ENCODE data around the gene MANSC4. TPM values are rescaled to one million over a fixed set of nuclear protein-coding genes. Genes with fewer than 3 reads are reported as not detected.
A peak's percentile ranks its signal among the peaks of the same experiment; 100 is the strongest.

MANSC4 gene
- total and polyA plus RNA-seq, 10 of the 15 experiments (the other 5 are each of a cell fraction or from before 2014, with no cell fraction given), result 0.18 to 0.21 (median 0.19) TPM; not detected in 7

DNA sequence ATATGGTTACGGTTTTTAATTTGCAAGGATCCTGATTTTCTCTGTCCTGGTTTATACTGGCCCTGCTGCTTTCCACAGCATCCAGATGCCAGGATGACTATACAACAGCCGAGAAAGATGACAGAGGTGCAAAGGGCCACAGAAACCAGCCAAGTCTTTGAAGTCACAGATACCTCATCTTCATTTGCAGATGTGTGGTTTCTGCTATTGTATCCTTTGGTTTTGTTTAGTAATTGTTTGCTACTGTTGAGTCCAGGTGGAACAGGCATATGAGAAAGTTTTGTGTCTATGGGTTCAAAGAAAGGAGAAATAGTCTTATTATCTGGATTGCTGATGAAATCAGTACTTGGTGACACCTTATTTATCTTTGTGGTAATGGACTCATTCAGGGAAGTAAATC is 17.3 kb downstream of the MANSC4 start:
- H2AFZ ChIP-seq (ENCODE audit: control insufficient read depth, low read depth, low read length), result no peak overlapping the region
- intact Hi-C loops (cut with micrococcal nuclease; ENCODE audit: unreplicated experiment), result no loop called here
- no peak overlapping the region for H3K4me3 ChIP-seq
- ChIA-PET SMC1A (ENCODE audit: uncharacterized antibody, unreplicated experiment) (no interaction called here), POLR2A (no interaction called here), RAD21 (ENCODE audit: unreplicated experiment) (no interaction called here), CTCF (no interaction called here)
- ATAC-seq (peak; percentile 81), FAIRE-seq (no peak), DNase-seq (ENCODE audit: low read depth, low spot score) (no peak)
- no peaks in the 10 kb centered on the region for H3K36me3 ChIP-seq (ENCODE audit: control insufficient read depth in 2 of 2, insufficient read depth in 2 of 2, low read length in 1 of 2)
- in situ Hi-C loops (cut with MboI), result no loop called here
- H3K9ac ChIP-seq (ENCODE audit: control insufficient read depth, insufficient read depth, low read length), result no peak overlapping the region
- no peaks in the 10 kb centered on the region for H3K9me3 ChIP-seq (replicated peaks; ENCODE audit: control insufficient read depth, insufficient read depth, low read length)
- H3K27me3 ChIP-seq (replicated peaks in 1 of 2; ENCODE audit: control insufficient read depth in 2 of 2, insufficient read depth in 2 of 2, low read length in 1 of 2), result no peaks in the 10 kb centered on the region
- BruUV-seq (replicated peaks), result no TSS peak
- WGBS (ENCODE audit: insufficient coverage, insufficient replicate concordance, low lambda C conversion rate, missing lambda C conversion rate), result 61% methylated on average over 2 of the region's 2 CpGs
- no peak overlapping the region for H3K4me2 ChIP-seq (ENCODE audit: control insufficient read depth, insufficient read depth)
- no peak overlapping the region for H3K27ac ChIP-seq (ENCODE audit: control insufficient read depth, insufficient read depth)
- no peaks in the 10 kb centered on the region for H3K4me1 ChIP-seq (ENCODE audit: control insufficient read depth, insufficient read depth, low read length)
- H3K79me2 ChIP-seq (ENCODE audit: control insufficient read depth, insufficient read depth, low read length), result no peaks in the 10 kb centered on the region
- no peaks in the 10 kb centered on the region for H4K20me1 ChIP-seq (ENCODE audit: control insufficient read depth, insufficient read depth)
- TF ChIP-seq IKZF1 (conservative IDR thresholded peaks at IDR 0.05) (peak; percentile 45), CHD1 (IDR thresholded peaks at IDR 0.05; ENCODE audit: low read depth, low read length) (no peak), NFIC (IDR thresholded peaks at IDR 0.05; ENCODE audit: low read depth, low read length) (peak; percentile 66; the same call in 1 of the 2 replicates), CEBPB (IDR thresholded peaks at IDR 0.05; ENCODE audit: borderline replicate concordance in 1 of 2, low read depth in 2 of 2, low read length in 2 of 2) (no peak), NBN (IDR thresholded peaks at IDR 0.05) (no peak), BHLHE40 (IDR thresholded peaks at IDR 0.05; ENCODE audit: borderline replicate concordance in 1 of 2, low read depth in 2 of 2, low read length in 1 of 2) (no peak), DPF2 (IDR thresholded peaks at IDR 0.05) (no peak), HDAC6 (IDR thresholded peaks at IDR 0.05; ENCODE audit: unreplicated experiment) (no peak), RAD21 (IDR thresholded peaks at IDR 0.05; ENCODE audit: insufficient read depth, low read depth, low read length) (no peak), NFYA (IDR thresholded peaks at IDR 0.05; ENCODE audit: borderline replicate concordance, low read depth, low read length) (no peak), ASH2L (IDR thresholded peaks at IDR 0.05; ENCODE audit: borderline replicate concordance, low read depth) (no peak), IRF4 (IDR thresholded peaks at IDR 0.05; ENCODE audit: low read depth, low read length) (no peak), SMC3 (IDR thresholded peaks at IDR 0.05; ENCODE audit: borderline replicate concordance, low read length) (no peak)
- TF ChIP-seq, protein P1, sequence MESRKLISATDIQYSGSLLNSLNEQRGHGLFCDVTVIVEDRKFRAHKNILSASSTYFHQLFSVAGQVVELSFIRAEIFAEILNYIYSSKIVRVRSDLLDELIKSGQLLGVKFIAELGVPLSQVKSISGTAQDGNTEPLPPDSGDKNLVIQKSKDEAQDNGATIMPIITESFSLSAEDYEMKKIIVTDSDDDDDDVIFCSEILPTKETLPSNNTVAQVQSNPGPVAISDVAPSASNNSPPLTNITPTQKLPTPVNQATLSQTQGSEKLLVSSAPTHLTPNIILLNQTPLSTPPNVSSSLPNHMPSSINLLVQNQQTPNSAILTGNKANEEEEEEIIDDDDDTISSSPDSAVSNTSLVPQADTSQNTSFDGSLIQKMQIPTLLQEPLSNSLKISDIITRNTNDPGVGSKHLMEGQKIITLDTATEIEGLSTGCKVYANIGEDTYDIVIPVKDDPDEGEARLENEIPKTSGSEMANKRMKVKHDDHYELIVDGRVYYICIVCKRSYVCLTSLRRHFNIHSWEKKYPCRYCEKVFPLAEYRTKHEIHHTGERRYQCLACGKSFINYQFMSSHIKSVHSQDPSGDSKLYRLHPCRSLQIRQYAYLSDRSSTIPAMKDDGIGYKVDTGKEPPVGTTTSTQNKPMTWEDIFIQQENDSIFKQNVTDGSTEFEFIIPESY (IDR thresholded peaks at IDR 0.05), result no peak
- TF ChIP-seq, protein P2, sequence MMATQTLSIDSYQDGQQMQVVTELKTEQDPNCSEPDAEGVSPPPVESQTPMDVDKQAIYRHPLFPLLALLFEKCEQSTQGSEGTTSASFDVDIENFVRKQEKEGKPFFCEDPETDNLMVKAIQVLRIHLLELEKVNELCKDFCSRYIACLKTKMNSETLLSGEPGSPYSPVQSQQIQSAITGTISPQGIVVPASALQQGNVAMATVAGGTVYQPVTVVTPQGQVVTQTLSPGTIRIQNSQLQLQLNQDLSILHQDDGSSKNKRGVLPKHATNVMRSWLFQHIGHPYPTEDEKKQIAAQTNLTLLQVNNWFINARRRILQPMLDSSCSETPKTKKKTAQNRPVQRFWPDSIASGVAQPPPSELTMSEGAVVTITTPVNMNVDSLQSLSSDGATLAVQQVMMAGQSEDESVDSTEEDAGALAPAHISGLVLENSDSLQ (IDR thresholded peaks at IDR 0.05), result no peak
- TF ChIP-seq, protein P3, sequence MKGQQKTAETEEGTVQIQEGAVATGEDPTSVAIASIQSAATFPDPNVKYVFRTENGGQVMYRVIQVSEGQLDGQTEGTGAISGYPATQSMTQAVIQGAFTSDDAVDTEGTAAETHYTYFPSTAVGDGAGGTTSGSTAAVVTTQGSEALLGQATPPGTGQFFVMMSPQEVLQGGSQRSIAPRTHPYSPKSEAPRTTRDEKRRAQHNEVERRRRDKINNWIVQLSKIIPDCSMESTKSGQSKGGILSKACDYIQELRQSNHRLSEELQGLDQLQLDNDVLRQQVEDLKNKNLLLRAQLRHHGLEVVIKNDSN (IDR thresholded peaks at IDR 0.05; ENCODE audit: borderline replicate concordance, extremely low read length, insufficient read depth, low read depth, low read length), result no peak
- TF ChIP-seq, protein P4, sequence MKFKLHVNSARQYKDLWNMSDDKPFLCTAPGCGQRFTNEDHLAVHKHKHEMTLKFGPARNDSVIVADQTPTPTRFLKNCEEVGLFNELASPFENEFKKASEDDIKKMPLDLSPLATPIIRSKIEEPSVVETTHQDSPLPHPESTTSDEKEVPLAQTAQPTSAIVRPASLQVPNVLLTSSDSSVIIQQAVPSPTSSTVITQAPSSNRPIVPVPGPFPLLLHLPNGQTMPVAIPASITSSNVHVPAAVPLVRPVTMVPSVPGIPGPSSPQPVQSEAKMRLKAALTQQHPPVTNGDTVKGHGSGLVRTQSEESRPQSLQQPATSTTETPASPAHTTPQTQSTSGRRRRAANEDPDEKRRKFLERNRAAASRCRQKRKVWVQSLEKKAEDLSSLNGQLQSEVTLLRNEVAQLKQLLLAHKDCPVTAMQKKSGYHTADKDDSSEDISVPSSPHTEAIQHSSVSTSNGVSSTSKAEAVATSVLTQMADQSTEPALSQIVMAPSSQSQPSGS (IDR thresholded peaks at IDR 0.05; ENCODE audit: low read length), result no peak
- TF ChIP-seq, protein P5, sequence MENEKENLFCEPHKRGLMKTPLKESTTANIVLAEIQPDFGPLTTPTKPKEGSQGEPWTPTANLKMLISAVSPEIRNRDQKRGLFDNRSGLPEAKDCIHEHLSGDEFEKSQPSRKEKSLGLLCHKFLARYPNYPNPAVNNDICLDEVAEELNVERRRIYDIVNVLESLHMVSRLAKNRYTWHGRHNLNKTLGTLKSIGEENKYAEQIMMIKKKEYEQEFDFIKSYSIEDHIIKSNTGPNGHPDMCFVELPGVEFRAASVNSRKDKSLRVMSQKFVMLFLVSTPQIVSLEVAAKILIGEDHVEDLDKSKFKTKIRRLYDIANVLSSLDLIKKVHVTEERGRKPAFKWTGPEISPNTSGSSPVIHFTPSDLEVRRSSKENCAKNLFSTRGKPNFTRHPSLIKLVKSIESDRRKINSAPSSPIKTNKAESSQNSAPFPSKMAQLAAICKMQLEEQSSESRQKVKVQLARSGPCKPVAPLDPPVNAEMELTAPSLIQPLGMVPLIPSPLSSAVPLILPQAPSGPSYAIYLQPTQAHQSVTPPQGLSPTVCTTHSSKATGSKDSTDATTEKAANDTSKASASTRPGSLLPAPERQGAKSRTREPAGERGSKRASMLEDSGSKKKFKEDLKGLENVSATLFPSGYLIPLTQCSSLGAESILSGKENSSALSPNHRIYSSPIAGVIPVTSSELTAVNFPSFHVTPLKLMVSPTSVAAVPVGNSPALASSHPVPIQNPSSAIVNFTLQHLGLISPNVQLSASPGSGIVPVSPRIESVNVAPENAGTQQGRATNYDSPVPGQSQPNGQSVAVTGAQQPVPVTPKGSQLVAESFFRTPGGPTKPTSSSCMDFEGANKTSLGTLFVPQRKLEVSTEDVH (IDR thresholded peaks at IDR 0.05; ENCODE audit: low read depth, partially characterized antibody), result no peak

Measured in GM12878 (cell line).